Spleen (tissue), 7 donors: Measurements from ENCODE around the gene MAGEA12.
"Not testable (repeated sequence)": the region's sequence is repeated elsewhere in the genome, so short reads cannot be mapped to it uniquely, and the experiment has no call there.

Source experiments
- CTCF ChIP-seq, 11 experiments: fragments of 200-600 bp in 7 of 11; fragments of 450-650 bp in 4 of 11; sonication (generic) in 4 of 11; IDR thresholded peaks in 8 of 11; conservative IDR thresholded peaks in 3 of 11; 1 replicate in 7 of 11; 2 replicates in 4 of 11; pipeline versions ENCODE4 v1.4.0 to v1.8.0; 2016 to 2021; ENCODE audit warnings: antibody characterized with exemption in 11 of 11, inconsistent platforms in 4 of 11, mild to moderate bottlenecking in 1 of 11
- POLR2A ChIP-seq, 3 donors: fragments of 450-650 bp; IDR thresholded peaks; one replicate each; pipeline ENCODE4 v1.5.1; 2017; ENCODE audit warnings: antibody characterized with exemption in 3 of 3, mild to moderate bottlenecking in 1 of 3
- donor health status: DM: no; HTN: no; CAD: no; lungs with moderate emphysema.
- donor health status: DM: no; HTN: no; CAD: no.
- donor health status: DM: no; HTN: no; CAD: no.

GRCh38 chrX:152713815-152714787 lies 19.5 kb upstream of the MAGEA12 start, which contains the start of gene MAGEA2B:
- not testable (repeated sequence) for TF ChIP-seq CTCF (IDR thresholded peaks at IDR 0.05 in 8 of 11, conservative IDR thresholded peaks at IDR 0.05 in 3 of 11); POLR2A (IDR thresholded peaks at IDR 0.05)
